ENCODE data around the gene ITPA. TPM values are rescaled to one million over a fixed set of nuclear protein-coding genes. Genes with fewer than 3 reads are reported as not detected.

ITPA gene
- total and polyA plus RNA-seq, 2 of the 13 experiments (the other 11 are each of a cell fraction or from before 2014, with no cell fraction given), result 60.1 to 103 TPM

DNA sequence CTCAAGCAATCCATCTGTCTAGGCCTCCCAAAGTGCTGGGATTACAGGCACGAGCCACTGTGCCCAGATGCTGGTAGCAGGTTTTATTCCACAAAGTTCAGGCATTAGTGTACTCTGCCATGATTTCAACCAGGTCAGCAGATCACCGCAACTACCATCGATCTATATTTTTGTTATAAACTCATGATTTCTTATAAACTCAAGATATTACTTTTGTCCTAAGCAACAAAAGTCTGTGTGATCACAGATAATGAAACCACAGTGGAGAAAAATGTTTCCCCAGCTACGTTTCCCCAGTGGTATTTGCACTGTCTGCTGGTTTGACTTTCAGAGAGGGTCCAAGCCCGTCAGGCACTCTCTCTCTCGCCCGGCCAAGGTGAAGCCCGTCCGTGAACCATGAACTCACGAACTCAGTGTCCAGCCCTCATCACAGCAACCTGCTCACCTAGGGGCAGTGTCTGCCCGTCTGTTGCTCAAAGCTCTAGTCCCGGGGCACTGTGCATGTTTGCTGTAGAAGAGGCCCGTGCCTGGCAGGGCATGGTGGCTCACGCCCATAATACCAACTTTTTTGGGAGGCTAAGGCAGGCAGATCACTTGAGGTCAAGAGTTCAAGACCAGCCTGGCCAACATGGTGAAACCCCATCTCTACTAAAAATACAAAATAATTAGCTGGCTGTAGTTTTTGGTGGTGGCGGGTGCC, 22.7 kb downstream of the ITPA start (continued):
- TF ChIP-seq PAX8 (CRISPR knock-in tag; IDR thresholded peaks at IDR 0.05; ENCODE audit: borderline replicate concordance) (no peak; the same call in 1 of the 2 replicates), RARG (CRISPR knock-in tag; IDR thresholded peaks at IDR 0.05; ENCODE audit: low read depth) (no peak), SPEN (CRISPR knock-in tag; IDR thresholded peaks at IDR 0.05; ENCODE audit: low read depth) (peak; percentile 85; the same call in 1 of the 2 replicates), CBFB (CRISPR knock-in tag; IDR thresholded peaks at IDR 0.05) (no peak), NBN (conservative IDR thresholded peaks at IDR 0.05) (no peak), NKX3-1 (CRISPR knock-in tag; IDR thresholded peaks at IDR 0.05) (no peak), ZNF746 (CRISPR knock-in tag; IDR thresholded peaks at IDR 0.05) (peak; percentile 19; the same call in 1 of the 2 replicates), SP4 (CRISPR knock-in tag; IDR thresholded peaks at IDR 0.05) (peak; percentile 75), ZNF331 (CRISPR knock-in tag; IDR thresholded peaks at IDR 0.05) (peak; percentile 83), ESRRA (CRISPR knock-in tag; IDR thresholded peaks at IDR 0.05; ENCODE audit: low read depth) (peak; percentile 100), TOE1 (CRISPR knock-in tag; IDR thresholded peaks at IDR 0.05) (peak; percentile 72; the same call in 1 of the 2 replicates), ETV6 (CRISPR knock-in tag; conservative IDR thresholded peaks at IDR 0.05) (no peak), ZNF556 (CRISPR knock-in tag; IDR thresholded peaks at IDR 0.05; ENCODE audit: borderline replicate concordance) (peak; percentile 97), ZNF274 (CRISPR knock-in tag; IDR thresholded peaks at IDR 0.05) (no peak), JUNB (CRISPR knock-in tag; IDR thresholded peaks at IDR 0.05; ENCODE audit: borderline replicate concordance) (no peak), DPF2 (CRISPR knock-in tag; IDR thresholded peaks at IDR 0.05; ENCODE audit: borderline replicate concordance, low read depth) (peak; percentile 90), ERF (CRISPR knock-in tag; IDR thresholded peaks at IDR 0.05) (peak; percentile 78; the same call in 1 of the 2 replicates), ZNF333 (CRISPR knock-in tag; IDR thresholded peaks at IDR 0.05; ENCODE audit: borderline replicate concordance) (no peak; the same call in 1 of the 2 replicates)
- TF ChIP-seq, protein P1, sequence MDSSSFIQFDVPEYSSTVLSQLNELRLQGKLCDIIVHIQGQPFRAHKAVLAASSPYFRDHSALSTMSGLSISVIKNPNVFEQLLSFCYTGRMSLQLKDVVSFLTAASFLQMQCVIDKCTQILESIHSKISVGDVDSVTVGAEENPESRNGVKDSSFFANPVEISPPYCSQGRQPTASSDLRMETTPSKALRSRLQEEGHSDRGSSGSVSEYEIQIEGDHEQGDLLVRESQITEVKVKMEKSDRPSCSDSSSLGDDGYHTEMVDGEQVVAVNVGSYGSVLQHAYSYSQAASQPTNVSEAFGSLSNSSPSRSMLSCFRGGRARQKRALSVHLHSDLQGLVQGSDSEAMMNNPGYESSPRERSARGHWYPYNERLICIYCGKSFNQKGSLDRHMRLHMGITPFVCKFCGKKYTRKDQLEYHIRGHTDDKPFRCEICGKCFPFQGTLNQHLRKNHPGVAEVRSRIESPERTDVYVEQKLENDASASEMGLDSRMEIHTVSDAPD (CRISPR knock-in tag; IDR thresholded peaks at IDR 0.05), result 0 out of 2 replicates have a peak, but pooled peaks have one; percentile 57
- TF ChIP-seq, protein P2, sequence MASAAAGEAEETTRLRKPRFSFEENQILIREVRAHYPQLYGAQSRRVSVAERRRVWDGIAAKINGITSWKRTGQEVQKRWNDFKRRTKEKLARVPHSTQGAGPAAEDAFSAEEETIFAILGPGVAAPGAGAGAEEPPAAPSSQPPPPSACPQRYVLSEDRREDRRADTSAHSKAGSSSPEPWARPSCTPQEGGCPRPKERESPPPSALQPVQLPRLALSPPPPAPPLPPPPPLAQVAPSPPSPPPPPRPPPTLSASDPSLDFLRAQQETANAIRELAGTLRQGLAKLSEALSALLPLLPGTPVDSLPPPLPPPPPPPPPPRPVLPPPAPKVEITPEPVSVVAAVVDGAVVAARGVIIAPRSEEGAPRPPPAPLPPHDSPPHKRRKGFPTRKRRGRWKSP (CRISPR knock-in tag; IDR thresholded peaks at IDR 0.05), result no peak; the same call in 1 of the 2 replicates
- TF ChIP-seq, protein P3, sequence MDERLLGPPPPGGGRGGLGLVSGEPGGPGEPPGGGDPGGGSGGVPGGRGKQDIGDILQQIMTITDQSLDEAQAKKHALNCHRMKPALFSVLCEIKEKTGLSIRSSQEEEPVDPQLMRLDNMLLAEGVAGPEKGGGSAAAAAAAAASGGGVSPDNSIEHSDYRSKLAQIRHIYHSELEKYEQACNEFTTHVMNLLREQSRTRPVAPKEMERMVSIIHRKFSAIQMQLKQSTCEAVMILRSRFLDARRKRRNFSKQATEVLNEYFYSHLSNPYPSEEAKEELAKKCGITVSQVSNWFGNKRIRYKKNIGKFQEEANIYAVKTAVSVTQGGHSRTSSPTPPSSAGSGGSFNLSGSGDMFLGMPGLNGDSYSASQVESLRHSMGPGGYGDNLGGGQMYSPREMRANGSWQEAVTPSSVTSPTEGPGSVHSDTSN (CRISPR knock-in tag; IDR thresholded peaks at IDR 0.05), result no peak
- TF ChIP-seq, protein P4, sequence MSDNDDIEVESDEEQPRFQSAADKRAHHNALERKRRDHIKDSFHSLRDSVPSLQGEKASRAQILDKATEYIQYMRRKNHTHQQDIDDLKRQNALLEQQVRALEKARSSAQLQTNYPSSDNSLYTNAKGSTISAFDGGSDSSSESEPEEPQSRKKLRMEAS (IDR thresholded peaks at IDR 0.05), result peak; percentile 70

All from HepG2 (cell line).